HG02678 (cell line): Measurements from ENCODE around the gene PTPN18.
"Not testable (repeated sequence)": the region's sequence is repeated elsewhere in the genome, so short reads cannot be mapped to it uniquely, and the experiment has no call there.

ENCODE experiments used
- ATAC-seq: cut with Tn5 transposase; IDR thresholded peaks from one replicate; pipeline ENCODE4 v1.9.1; 2021; ENCODE audit warnings: mild to moderate bottlenecking, moderate library complexity; ENCODE audit not compliant: unreplicated experiment

Gene PTPN18

DNA sequence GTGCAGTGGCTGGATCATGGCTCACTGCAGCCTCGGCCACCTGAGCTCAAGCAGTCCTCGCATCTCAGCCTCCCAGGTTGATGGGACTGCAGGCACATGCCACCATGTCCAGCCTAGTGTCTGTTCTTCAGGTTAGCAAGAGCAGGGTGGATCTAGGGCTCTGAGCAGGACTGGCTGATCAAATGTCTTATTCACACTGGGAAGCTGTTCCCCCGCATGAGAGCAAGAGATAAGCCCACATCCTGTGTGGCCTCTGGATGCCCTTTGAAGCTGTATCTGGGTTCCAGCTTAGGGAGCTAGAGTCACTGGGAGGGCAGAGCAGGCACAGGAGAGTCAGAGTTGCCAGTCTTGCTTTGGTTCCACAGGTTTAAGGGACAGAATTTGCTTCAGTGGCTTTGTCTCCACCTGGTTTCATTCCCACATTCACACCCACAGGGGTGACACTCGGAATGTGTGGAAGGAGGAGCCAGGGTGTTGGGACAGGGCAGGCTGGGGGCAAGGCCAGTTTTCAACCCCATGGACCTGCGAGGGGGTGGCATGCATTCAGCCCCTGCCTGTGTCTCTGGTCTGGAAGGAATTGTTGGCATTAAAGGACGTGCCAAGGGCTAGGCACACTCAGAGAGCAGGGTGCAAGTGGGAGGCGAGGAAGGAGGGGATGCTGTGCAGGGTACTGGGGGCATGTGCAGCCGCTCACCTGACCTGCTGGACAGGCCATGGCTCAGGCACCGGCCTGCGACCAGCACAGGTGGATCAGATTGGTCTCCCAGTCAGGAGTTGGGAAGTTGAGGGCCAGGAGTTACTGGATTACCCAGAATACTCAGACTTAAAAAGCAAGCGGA is 24.5 kb downstream of the PTPN18 start:
- no peak for ATAC-seq

- ATAC-seq, result no peak
Observed at GRCh38 chr2:130381145-130381544, 25.3 kb downstream of the PTPN18 start.

- ATAC-seq, result no peak
Observed at GRCh38 chr2:130381619-130382018, 25.8 kb downstream of the PTPN18 start.

DNA sequence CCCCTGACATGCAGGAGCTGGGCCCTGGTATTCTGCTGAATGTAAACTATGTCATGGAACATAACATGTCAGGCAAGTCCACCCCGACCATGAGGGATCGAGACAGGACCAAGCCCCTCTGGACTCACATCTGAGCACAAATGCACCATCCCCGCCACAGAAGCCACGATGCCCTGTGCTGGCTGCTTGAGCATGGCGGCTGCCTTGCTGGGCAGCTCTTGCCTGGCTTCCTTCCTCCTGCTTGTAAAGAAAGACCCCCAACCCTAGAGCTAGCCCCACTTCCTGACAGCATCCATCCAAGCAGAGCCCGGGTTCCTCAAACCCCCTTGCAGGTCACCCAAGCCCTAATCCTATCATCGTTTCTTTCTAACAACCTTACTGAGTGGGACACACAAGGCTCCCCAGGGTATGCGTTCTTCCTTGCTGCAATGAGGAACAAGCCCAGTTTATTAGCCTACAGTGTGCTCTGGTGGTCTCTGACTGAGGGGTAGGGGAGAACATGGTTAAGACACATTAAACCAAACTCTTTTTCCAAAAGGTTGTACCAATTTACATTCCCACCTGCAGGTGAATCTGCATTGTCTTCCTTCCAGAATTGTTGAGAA is 26.6 kb downstream of the PTPN18 start:
- ATAC-seq, result no peak

DNA sequence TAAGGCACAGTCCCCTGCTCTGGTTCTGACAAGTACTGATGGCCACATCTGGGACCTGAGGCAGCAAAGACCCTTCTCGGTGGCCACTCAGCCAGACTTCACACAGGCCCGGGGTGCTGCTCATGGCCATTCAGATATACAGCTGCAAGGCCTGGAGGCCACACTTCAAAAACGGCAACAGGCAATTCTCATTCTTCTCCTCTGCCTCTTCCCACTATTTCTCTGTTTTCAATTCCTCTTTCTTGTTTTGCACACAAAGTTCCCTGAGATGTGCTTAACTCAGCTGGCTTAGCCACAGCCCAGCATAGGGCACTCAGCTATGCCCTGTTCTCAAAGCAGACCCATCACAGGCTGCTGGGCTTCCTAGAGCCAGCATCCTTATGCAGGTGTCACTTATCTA is 29.9 kb downstream of the PTPN18 start:
- peak; percentile 55 for ATAC-seq

DNA sequence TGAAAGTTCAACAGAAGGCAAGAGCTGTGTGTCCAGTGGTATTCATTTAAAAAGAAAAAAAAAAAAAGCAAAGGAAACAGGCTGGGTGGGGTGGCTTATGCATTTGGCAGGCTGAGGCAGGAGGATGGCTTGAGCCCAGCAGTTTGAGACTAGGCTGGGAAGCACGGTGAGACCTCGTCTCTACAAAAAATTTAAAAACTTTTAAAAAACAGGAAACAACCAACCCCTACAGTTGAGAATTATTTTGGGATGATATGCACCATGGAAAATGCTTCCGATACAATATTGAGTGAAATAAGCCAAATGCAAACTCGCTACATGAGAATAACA is 31.2 kb downstream of the PTPN18 start:
- ATAC-seq, result no peak

DNA sequence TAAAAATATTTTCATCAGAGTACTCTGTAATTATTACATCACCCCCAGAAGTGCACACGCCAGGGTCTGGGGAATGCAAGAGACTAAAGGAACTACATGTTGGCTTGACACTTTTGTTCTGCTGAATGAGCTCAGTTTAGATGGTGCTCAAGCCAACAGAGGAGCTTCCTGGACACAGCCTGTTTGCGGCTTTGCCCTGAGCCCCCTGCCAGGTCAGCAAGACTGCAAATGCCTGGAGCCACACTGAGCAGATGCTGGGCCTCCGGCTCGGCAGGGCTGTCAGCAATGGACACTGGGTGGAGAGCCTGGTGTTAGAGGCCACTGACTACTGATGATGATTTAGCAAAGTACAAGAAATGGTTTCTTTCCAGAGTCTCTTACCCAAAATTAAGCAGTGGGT is 31.9 kb downstream of the PTPN18 start:
- no peak for ATAC-seq

- ATAC-seq, result no peak
Observed at GRCh38 chr2:130388221-130388907, 32.5 kb downstream of the PTPN18 start.

DNA sequence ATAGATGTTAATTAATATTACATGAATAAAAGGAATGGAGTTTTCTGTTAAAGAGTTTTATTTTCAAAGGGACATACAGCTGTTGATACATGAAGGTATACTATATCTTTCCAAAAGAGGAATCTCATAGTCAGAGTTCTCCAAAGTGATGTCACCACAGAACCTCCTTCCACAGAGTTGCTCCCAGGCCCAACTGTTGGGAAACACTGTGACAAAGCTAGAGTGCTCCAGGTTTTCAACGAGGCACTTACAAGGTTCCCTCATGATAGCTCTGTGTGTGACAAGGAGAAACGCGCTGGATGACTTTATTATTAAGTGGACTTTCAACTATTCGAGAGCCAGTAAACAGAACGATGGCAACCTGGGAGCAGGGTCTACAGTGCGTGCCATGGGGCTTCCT is 33.5 kb downstream of the PTPN18 start:
- no peak for ATAC-seq

DNA sequence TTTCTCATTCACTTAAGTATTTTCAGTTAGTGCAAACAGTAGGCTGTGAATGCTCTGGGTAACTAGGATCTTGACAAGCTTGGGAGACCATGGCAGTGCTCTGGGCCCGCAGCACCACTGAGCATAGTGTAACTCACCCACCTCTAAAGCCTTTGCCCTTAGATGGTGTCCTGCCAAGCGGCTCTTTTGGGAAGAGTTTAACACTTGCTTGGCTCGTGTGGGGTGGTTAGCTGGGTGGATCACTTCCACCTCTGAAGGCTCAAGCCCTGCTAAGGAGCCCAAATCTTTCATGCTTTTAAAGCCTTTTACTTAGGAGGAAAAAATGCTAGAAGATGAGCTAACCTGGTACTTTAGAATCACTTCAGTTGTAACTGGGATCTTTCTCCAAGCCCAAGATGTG is 33.9 kb downstream of the PTPN18 start:
- ATAC-seq, result no peak

DNA sequence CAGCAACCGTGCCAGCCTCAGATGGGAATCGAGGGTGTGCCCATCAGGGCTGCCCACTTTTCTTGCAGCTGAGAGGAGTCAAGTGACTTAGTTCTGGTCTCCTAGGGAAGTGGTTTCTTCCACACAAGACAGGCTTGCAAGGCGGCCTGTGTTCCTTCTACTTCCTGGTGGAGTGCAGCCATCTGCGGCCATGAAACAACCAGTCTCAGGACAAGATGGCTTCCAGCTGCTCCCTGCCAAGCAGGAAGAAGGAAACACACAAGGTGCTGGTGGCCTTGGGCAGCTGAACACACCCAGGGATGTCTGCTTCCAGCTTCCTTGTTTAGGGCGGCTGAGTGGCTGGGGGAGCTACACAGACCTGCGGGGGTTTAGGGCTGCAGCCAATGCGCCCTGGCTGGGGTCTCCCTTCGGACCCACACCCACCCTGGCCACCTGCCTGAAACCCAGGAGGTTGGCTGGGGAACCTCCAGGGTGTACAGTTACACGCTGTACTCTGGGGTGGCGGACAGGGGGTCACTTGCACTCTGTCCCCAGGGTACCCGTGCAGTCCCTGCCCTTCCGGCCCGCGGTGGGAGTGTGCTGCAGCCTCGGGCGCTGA is 34.7 kb downstream of the PTPN18 start:
- peak; percentile 13 for ATAC-seq

GRCh38 chr2:130391058-130391871 is 35.4 kb downstream of the PTPN18 start:
- peak; percentile 94 for ATAC-seq

- ATAC-seq, result no peak
Observed at GRCh38 chr2:130391872-130392670, 36.2 kb downstream of the PTPN18 start.

DNA sequence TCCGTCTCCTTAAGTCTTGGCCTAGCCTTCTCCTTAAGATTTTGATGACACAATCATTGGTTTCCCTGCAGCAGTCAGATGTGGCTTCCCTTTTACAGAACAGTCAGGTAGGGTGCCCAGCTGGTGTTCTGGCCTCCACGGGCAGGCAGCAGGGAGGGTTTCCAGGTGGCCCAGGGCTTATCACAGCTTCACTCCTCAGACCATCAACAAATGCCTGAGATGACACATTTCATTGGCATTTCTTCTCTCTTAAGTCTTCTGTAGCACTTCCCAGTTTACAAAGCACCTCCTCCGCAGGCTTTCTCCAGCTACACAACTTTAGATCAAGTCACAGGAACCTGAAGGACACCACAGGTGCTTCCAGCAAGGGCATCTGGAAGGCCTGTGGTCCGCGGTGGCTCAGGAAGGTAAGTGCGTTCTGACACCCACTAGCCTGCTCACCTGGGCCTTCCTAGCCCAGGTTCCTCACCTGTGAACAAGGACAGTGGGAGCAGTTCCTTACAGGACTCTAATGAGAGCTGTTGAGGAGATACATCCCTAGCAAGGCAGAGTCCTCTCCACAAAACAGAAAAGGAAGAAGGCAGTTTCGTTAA is 37.6 kb downstream of the PTPN18 start:
- ATAC-seq, result no peak

GRCh38 chr2:130406280-130406679 is 50.4 kb downstream of the PTPN18 start:
- not testable (repeated sequence) for ATAC-seq

DNA sequence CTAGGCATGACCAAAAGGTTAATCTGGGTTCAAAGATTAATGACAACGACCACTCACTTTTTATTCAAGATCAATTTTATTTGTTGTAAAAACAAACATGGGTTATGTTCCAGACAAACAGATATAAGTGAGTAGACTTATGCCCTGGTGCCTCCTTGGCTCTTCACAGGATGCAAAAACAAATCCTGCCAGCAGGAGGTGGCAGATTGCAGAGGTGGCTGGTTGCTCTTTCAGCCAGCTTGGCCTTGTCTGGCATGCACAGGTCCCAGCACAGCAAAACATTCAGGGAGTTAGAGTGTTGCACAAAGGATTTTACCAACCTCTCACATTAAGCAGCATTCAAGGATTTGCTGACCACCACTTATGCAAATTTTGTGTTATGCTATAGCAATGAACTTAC is 60.8 kb downstream of the PTPN18 start:
- ATAC-seq, result not testable (repeated sequence)

- ATAC-seq, result not testable (repeated sequence)
Observed at GRCh38 chr2:130418845-130419244, 63.0 kb downstream of the PTPN18 start.
